Adrenal gland (tissue), 12 donors: ENCODE results near the gene ANKS3. TPM values are rescaled to one million over a fixed set of nuclear protein-coding genes. Genes with fewer than 3 reads are reported as not detected.

Experiments used
- DNase-seq, 7 donors: peaks; one replicate each; pipeline ENCODE4 v3.0.0-alpha.2; 2019 to 2020
- H3K27ac ChIP-seq, 5 donors: fragments of 200-600 bp; sonication (generic) in 4 of 5; 1 replicate in 3 of 5; 2 replicates in 2 of 5; pipeline versions ENCODE4 v1.5.1 to v1.8.0; 2016 to 2020; ENCODE audit warnings: mild to moderate bottlenecking in 1 of 5
- H3K27me3 ChIP-seq: fragments of 200-600 bp; 2 replicates; pipeline ENCODE4 v1.8.0; 2021
- H3K36me3 ChIP-seq, 2 donors: fragments of 200-600 bp; replicated peaks in 1 of 2; 1 replicate in 1 of 2; 2 replicates in 1 of 2; pipeline versions ENCODE4 v1.5.1 to v1.8.0; 2018 to 2022
- H3K4me1 ChIP-seq, 2 donors: fragments of 200-600 bp; replicated peaks in 1 of 2; 1 replicate in 1 of 2; 2 replicates in 1 of 2; pipeline versions ENCODE4 v1.5.1 to v1.8.0; 2018 to 2021
- H3K4me3 ChIP-seq, 4 donors: fragments of 200-600 bp; sonication (generic) in 3 of 4; one replicate each; pipeline ENCODE4 v1.5.1; 2016 to 2018
- H3K9me3 ChIP-seq, 3 donors: fragments of 200-600 bp; sonication (generic) in 1 of 3; replicated peaks in 1 of 3; 1 replicate in 2 of 3; 2 replicates in 1 of 3; pipeline versions ENCODE4 v1.5.1 to v1.8.0; 2016 to 2021
- POLR2A ChIP-seq, 2 donors: fragments of 450-650 bp; IDR thresholded peaks; one replicate each; pipeline ENCODE4 v1.6.1; 2017; ENCODE audit warnings: antibody characterized with exemption in 2 of 2, mild to moderate bottlenecking in 2 of 2, moderate library complexity in 1 of 2
- WGBS, 4 donors: extraction: QIAGEN DNeasy Blood & Tissue Kit in 2 of 4; methylation state at CpG; one replicate each; pipeline versions ENCODE4 v1.1.5 to v1.1.7; 2013 to 2017; 5-methylcytosine and 5-hydroxymethylcytosine counted together
- intact Hi-C, 2 donors: fragments of 100-400 bp; cut with DNase I; formaldehyde crosslinking; loops; one replicate each; pipeline versions ENCODE4 v1.14.1 to v1.15.0; 2022 to 2023
- polyA plus RNA-seq, 3 donors: library from polyadenylated mRNA; stranded (reverse); fragments of 200-250 nt in 2 of 3; fragments of 350-450 nt in 1 of 3; fragmentation: Illumina TruSeq in 1 of 3; extraction: RNeasy Lipid Tissue Mini Kit (QIAGEN cat#74804) in 1 of 3; gene quantifications; one replicate each; pipeline ENCODE4 v1.2.3, GENCODE V29; 2013 to 2014
- total RNA-seq, 9 donors: library from RNA; depleted of rRNA in 4 of 9; stranded (reverse); fragments of >200 nt in 4 of 9; fragments of 120-200 nt in 1 of 9; fragmentation: NEBNext Ultra II Directional in 1 of 9; extraction: Animal tissue kit (Norgen Biotek cat#: 25700) in 1 of 9; gene quantifications; one replicate each; pipeline versions ENCODE4 v1.1.0 to v1.2.4, GENCODE V29; 2013 to 2023
- TF ChIP-seq, protein P1 (sequence below), 6 experiments: fragments of 450-650 bp in 4 of 6; fragments of 200-600 bp in 2 of 6; sonication (generic) in 1 of 6; IDR thresholded peaks; 1 replicate in 5 of 6; 2 replicates in 1 of 6; pipeline versions ENCODE4 v1.5.1 to v1.8.0; 2016 to 2021; ENCODE audit warnings: antibody characterized with exemption in 6 of 6, mild to moderate bottlenecking in 2 of 6, moderate library complexity in 1 of 6
- donor health status: healthy with polysubstance abuse.
- donor health status: Bipolar disorder and iron deficiency.
- donor health status: DM: yes; HTN: yes; CAD: no.
- donor health status: DM: no; HTN: no; CAD: no.
- donor health status: DM: no; HTN: no; CAD: no.
- donor health status: DM: yes; HTN: yes; CAD: no.

ANKS3 gene
- total and polyA plus RNA-seq, 12 donors: 7.2 to 118 (median 19.1) TPM

- intact Hi-C loops: no loop called here
- no peak overlapping the region for H3K27ac ChIP-seq
- WGBS, 4 donors: 74 to 91% (median 90%) methylated on average over 3 to 7 of the region's 7 CpGs
- H3K4me1 ChIP-seq: peaks cover 16 to 27% of the 10 kb centered on the region in 2 donors
- H3K9me3 ChIP-seq: no peaks in the 10 kb centered on the region
- H3K27me3 ChIP-seq: no peaks in the 10 kb centered on the region
- H3K4me3 ChIP-seq: no peak overlapping the region
- no peak for DNase-seq
- H3K36me3 ChIP-seq: peaks cover 0 to 61% of the 10 kb centered on the region in 2 donors
- TF ChIP-seq, protein P1, sequence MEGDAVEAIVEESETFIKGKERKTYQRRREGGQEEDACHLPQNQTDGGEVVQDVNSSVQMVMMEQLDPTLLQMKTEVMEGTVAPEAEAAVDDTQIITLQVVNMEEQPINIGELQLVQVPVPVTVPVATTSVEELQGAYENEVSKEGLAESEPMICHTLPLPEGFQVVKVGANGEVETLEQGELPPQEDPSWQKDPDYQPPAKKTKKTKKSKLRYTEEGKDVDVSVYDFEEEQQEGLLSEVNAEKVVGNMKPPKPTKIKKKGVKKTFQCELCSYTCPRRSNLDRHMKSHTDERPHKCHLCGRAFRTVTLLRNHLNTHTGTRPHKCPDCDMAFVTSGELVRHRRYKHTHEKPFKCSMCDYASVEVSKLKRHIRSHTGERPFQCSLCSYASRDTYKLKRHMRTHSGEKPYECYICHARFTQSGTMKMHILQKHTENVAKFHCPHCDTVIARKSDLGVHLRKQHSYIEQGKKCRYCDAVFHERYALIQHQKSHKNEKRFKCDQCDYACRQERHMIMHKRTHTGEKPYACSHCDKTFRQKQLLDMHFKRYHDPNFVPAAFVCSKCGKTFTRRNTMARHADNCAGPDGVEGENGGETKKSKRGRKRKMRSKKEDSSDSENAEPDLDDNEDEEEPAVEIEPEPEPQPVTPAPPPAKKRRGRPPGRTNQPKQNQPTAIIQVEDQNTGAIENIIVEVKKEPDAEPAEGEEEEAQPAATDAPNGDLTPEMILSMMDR (IDR thresholded peaks at IDR 0.05): no peak
Observed at GRCh38 chr16:4763791-4764190, 29.7 kb upstream of the ANKS3 start.

GRCh38 chr16:4762205-4762604, 28.1 kb upstream of the ANKS3 start:
- H3K36me3 ChIP-seq: peaks cover 0 to 73% of the 10 kb centered on the region in 2 donors
- TF ChIP-seq, protein P1 (IDR thresholded peaks at IDR 0.05): no peak
- TF ChIP-seq POLR2A (IDR thresholded peaks at IDR 0.05): no peak
- no peak overlapping the region for H3K27ac ChIP-seq
- H3K9me3 ChIP-seq: no peaks in the 10 kb centered on the region
- H3K4me3 ChIP-seq: no peak overlapping the region
- no peaks in the 10 kb centered on the region for H3K27me3 ChIP-seq
- DNase-seq: no peak
- peaks cover 8 to 15% of the 10 kb centered on the region in 2 donors for H3K4me1 ChIP-seq
- intact Hi-C loops: no loop called here
- 90 to 94% (median 93%) methylated on average over 7 to 9 of the region's 9 CpGs for WGBS, 4 donors

- H3K9me3 ChIP-seq: no peaks in the 10 kb centered on the region
- DNase-seq: no peak
- H3K27ac ChIP-seq: no peak overlapping the region
- no peak overlapping the region for H3K4me3 ChIP-seq
- peaks cover 0 to 76% of the 10 kb centered on the region in 2 donors for H3K36me3 ChIP-seq
- TF ChIP-seq POLR2A (IDR thresholded peaks at IDR 0.05): no peak
- TF ChIP-seq, protein P1 (IDR thresholded peaks at IDR 0.05): no peak
- peaks cover 0 to 5% of the 10 kb centered on the region in 2 donors for H3K4me1 ChIP-seq
- 91 to 92% (median 92%) methylated on average over 9 to 23 of the region's 23 CpGs for WGBS, 4 donors
- no peaks in the 10 kb centered on the region for H3K27me3 ChIP-seq
- intact Hi-C loops: no loop called here
Observed at GRCh38 chr16:4760221-4760910, 26.3 kb upstream of the ANKS3 start.

- WGBS, 4 donors: 93 to 97% (median 96%) methylated on average over 6 of the region's 6 CpGs
- TF ChIP-seq, protein P1 (IDR thresholded peaks at IDR 0.05): no peak
- TF ChIP-seq POLR2A (IDR thresholded peaks at IDR 0.05): no peak
Observed at GRCh38 chr16:4755687-4756086, 21.6 kb upstream of the ANKS3 start.

More at GRCh38 chr16:4755687-4756086, 21.6 kb upstream of the ANKS3 start:
- no peaks in the 10 kb centered on the region for H3K27me3 ChIP-seq
- peaks cover 0 to 74% of the 10 kb centered on the region in 2 donors for H3K36me3 ChIP-seq
- H3K4me3 ChIP-seq: no peak overlapping the region
- intact Hi-C loops: no loop called here
- H3K27ac ChIP-seq: no peak overlapping the region
- no peaks in the 10 kb centered on the region for H3K9me3 ChIP-seq
- H3K4me1 ChIP-seq: no peaks in the 10 kb centered on the region
- DNase-seq: no peak
